SH-SY5Y (cell line): ENCODE results near the gene DCLK1.

Experiments
- GATA2 ChIP-seq: IDR thresholded peaks from 2 replicates; pipeline ENCODE4 v1.6.1; 2011; ENCODE audit warnings: mild to moderate bottlenecking, low read depth, low read length
- GATA3 ChIP-seq: IDR thresholded peaks from 2 replicates; pipeline ENCODE4 v1.6.1; 2011; ENCODE audit warnings: low read depth, mild to moderate bottlenecking, low read length, moderate library complexity

The DCLK1 gene

DNA sequence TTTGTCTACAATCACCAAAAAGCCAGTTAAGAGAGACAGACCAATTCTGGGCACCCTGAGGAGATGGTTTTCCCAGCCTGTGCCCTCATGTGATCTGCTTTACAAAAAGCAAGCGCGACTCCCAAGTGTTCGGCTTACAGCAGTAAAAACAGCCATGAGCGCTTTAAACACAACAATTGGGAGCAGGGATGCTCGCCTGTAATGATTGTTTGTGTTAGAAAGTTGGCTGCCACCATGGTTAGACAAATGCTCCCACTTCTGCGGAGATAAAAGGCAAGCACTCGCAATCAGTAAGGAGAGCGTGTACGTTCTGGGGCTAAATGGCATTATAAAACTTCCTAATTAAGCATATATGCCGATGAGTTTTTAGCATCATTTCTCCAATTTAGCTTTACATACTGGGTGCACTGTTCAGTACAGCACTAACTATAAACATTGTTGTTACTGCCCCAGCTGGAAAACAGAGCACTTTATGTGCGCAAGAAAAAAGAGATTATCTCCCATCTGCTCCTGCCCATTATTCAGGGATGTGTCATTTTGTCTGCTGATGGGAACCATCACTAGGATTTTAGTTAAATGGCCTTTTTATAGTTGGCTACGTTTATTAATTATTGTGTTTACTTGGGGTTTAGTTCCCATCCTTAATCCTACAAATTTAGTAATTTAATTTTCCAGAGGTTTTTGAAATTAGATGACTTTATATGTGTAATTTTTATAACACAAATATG, 345.4 kb downstream of the DCLK1 start:
- TF ChIP-seq GATA2 (peak; percentile 88), GATA3 (peak; percentile 93)

DNA sequence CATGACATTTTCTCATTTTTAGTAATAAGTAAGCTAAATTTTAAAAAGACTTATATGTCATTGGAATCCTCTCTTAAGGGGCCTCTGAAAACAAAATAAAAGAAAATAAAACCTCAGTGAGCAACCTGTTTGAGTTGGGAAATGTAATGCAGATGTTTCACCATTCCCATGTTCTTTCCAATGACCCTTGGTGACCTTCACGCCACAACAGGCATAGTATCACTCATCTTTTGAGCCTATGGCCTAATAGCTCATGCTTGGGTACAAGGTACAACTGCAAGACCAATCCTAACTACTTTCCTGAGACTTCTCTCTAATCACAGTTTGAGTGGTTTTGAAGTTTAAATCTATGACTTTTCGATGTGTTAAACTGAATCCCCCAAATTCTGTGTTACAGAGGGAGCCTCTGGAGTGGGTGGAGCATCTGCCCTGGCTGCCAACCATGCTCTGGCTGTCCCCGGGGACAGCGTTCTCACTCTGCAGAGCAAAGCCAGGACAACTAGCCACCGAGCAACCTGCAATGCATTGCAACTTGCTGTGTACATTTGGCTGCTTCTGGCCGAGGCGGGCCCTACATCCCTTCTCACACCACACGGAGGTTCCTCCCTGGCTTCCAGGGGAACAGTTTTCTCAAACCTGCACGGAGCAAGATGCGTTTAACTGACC, 346.8 kb downstream of the DCLK1 start:
- no peak for TF ChIP-seq GATA2

DNA sequence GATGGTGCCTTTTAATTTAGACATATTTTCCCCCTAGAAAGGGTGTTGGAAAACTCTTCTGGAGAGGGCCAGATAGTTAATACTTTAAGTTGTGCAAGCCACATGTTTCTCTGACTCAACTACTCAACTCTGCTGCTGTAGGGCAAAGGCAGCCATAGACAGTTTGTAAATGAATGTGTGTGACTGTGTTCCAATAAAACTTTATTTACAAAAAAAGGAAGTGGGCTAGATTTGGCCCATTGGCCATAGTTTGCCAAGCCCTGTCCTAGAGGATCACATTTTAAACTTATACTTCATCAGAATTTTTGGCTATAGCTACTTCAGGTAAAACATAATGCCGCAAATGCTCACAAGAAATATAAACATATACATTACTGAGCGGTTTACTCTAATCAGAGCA, 348.4 kb downstream of the DCLK1 start:
- TF ChIP-seq GATA2 (no peak), GATA3 (no peak)

DNA sequence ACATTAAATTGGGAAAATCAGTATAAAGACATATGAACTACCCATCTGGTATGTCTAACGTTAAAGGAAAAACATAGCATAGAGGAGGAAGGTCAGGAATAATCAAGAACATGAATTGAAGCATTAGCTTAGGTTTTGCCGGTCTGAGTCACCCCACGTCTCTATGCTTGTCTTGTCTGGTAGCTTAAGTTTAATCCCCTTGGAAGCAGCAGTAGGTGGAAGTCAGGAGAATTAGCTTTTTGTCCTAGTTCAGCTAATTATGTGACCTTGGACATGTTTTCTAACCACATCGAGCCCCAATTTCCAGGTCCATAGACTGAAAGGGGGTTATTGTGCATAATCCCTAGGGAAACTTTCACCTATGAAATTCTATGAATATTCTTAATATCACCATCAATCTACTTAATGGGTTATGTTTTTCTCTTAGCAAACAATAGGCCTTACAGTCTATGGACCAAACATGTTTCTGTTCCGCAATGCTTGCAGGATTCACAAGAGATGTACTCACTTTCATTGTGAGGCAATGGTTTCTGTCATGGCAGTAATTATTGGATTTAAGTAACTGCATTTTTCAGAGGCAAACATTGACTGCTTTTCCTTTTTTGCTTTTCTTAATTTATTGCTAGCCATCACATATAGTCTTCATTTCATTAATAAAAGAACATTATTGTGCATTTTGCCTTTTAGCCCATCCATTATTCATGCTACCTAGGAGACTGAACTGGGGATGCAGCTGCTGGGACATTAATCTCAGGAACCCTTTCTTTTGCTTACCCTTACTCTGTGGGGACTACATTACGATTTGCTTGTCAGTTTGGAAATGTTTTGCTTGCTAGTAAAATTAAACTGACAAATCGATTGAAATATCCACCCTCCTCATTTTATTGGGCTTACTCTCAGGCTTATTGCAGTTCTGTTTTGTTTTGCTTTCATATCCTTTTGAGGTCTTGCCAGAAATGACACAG, 349.9 kb downstream of the DCLK1 start:
- TF ChIP-seq GATA2 = no peak
- TF ChIP-seq GATA3 = no peak

DNA sequence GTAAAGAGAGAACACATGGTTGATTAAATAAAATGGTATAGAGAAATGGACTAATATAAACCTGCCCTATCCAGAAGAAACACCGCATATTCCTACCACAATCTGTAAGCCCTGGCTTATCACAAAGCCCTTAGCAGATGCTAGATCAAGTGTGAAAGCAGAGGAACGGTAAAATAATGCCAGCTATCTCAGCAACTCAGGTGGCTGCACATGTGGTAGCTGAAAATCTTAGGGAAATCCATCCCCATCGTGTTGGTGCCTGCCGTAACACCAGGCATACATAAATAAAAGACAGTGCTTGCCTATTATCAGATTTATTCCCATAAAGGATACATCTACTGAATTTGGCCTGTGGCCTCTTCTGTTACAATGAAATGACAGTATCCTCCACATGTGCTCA, 350.6 kb downstream of the DCLK1 start:
- TF ChIP-seq GATA3 = 0 out of 2 replicates have a peak, but pooled peaks have one; percentile 32
- TF ChIP-seq GATA2 = 0 out of 2 replicates have a peak, but pooled peaks have one; percentile 29

DNA sequence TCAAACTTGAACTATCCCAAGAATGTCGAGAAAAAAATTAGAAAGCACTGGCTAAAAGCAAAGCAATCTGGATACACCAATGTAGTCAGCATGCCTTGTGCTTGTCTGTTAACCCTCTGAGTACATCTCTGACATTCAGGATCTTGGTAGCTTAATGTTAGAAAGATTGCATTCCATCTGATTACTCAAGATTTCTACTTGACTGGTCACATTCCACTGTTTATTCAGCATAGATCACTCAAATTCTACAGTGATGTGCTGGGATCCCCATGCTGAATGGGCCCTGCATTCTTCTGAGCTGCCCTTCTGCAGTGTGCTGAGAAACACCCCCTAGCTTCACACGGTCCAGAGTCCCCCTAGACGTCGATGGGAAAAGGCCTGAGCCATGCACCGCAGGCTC, 359.3 kb downstream of the DCLK1 start:
- TF ChIP-seq GATA2 = no peak

DNA sequence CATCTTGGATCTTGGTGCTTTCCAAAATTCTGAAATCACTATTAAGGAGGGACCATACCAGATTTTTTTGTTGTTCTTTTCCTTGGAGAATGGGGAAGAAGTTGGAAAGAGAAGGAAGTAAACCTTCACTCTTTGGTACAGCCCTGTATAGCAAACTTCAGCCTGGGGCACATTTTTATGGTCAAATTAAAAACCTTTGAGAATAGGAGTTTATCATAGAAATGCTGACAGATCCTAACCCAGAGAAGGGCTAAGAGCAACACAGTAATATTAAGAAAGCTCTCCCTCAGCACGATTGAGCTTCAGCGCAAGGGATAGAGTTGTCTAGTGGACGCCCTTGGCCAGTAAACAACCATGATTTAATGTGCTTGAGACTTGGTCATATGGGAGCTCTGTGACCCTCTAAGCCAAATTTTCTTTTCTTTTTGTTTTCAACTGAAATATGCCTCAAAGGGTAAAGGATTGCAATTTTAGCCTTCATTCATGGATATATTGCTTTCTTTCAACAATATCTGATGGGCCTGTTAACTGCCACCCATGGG, 360.4 kb downstream of the DCLK1 start:
- TF ChIP-seq GATA2 (no peak), GATA3 (no peak)

DNA sequence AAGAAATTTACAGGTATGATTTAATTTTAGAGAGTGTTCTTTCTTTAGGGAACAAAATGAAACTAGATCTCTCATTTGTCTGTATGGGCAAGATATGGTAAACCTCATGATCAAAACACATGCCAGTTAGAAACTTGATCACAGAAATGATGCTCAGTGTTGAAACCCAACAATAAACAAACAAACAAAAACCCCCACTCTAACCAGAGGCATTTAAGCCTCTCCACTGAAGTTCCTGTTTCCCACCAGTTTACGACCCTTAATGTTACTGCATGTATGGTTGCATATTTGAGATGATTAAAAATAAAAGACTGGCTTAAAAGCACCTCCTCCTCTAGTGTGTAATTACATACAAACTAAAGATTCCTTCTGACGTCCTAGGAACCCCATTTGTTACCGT, 361.4 kb downstream of the DCLK1 start:
- TF ChIP-seq GATA3 = no peak
- TF ChIP-seq GATA2 = no peak

DNA sequence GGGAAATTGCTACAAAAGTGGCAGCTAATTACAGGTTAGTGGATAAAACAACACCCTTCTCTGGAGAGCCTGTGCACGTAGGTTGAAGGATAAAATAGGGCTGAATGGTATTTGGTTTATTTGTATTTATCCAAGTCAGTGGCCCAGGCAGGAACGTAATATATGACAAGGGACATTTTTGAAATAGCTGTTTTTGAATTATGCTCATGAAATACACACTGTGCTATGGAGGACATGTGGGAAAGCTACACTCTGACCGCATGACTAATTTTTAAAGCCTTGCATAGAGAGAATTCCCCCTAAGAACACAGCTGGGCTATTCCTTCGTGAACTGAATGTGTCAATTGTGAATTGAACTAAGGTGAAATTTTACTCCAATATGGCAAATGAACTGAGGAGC, 362.6 kb downstream of the DCLK1 start:
- TF ChIP-seq GATA2 (no peak), GATA3 (no peak)

DNA sequence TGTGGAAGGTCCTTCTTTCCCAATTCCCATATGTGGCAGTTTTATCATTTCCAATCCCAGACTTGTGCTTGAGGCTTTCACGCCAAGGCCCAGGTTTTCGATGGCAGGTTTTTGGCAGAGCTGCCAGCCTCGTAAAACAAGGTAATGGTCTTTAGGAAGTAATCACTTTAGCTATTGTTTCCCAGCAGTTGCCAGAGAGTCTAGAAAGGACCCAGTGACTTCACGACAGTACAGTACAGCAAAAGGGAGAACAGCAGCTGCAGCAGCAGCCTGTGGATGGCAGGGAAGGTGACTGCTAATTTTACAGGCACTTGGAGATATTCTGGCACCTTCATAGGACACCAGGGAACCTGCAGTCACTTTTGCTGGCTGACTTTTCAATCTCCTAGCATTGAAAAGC, 363.1 kb downstream of the DCLK1 start:
- TF ChIP-seq GATA2 (no peak), GATA3 (no peak)

DNA sequence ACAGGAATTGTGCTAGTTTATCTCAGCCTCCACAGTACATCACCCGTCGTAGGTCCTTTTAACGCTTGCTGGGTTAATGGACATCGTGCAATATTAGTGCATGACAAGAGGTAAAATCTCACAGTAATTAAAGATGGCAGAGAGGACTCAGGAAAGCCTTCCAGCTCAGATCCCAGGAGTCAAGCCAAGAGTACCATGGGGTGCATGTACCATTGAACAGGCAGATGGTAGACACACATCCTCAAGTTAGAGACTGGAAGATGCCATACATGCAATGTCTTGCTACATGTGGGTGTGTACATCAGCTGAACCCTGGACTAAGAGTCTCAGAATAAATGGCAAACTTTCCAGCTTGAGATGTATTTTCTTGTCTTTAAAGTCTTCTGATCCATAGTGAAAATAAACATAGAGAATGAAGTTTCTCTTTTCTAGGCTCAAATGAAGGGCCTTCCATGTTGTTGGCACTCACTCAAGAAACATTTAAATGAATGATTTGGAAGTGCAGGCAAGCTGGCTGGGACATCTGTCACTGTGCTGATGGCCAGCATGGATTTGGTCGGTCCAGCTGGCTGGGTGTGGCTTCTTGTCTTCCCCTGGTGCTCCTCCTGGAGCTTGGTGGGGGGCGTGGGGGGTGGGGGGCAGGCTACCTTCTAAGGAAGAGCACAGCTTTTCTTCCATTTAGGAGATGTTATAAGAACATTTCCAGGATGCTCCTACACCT, 363.8 kb downstream of the DCLK1 start:
- TF ChIP-seq GATA3 (no peak), GATA2 (no peak)

DNA sequence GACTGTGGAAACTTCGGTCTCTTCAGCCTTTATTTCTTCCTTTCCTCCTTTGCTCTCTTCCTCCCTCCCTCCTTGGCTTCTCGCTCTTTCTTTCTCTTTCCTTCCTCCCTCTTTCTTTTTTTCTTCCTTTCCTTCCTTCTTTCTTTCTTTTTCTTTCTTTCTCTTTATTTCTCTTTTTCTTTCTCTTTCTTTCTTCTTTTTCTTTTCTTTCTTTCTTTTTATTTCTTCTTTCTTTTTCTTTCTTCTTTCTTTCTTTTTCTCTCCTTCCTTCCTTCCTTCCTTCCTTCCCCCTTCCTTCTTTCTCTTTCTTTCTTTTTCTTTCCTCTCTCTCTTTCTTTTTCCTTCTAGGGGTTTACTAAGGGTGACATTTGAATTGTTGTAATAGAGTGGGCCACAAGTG, 364.5 kb downstream of the DCLK1 start:
- TF ChIP-seq GATA3 (no peak), GATA2 (no peak)

DNA sequence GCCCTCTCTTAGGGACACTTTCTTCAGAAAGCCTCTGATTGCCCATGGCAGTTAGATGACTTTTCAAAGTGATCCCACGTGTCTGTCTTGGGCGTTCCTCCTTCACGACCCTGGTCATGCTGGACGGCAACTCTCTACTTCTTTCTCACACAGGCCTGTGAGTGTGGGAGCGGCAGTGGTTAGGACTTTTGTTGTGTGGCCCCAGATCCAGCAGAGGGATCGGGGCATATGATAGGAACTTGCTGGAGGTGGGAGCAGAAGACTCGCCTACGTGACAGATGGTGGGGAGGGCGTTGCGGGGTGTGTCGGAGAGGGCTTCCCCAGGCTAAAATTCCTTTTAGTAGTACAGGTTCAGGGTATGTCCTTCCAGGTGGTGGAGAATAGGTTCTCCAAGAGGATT, 365.2 kb downstream of the DCLK1 start:
- no peak for TF ChIP-seq GATA3
- TF ChIP-seq GATA2 = no peak
